GM18951 (cell line): ENCODE data around the gene MYL12B.

Experiments used
- POLR2A ChIP-seq: IDR thresholded peaks from 4 replicates; pipeline ENCODE4 v1.6.1; 2011; ENCODE audit warnings: mild to moderate bottlenecking; ENCODE audit not compliant: insufficient read length, insufficient read depth; ENCODE audit errors: extremely low read depth
- in situ Hi-C: fragments of 300-500 bp; cut with MboI; formaldehyde crosslinking; loops from one replicate; pipeline ENCODE4 v1.12.0; 2022; ENCODE audit warnings: low sequenced_read_pairs, mixed read lengths, inconsistent platforms; ENCODE audit not compliant: unreplicated experiment

MYL12B gene

DNA sequence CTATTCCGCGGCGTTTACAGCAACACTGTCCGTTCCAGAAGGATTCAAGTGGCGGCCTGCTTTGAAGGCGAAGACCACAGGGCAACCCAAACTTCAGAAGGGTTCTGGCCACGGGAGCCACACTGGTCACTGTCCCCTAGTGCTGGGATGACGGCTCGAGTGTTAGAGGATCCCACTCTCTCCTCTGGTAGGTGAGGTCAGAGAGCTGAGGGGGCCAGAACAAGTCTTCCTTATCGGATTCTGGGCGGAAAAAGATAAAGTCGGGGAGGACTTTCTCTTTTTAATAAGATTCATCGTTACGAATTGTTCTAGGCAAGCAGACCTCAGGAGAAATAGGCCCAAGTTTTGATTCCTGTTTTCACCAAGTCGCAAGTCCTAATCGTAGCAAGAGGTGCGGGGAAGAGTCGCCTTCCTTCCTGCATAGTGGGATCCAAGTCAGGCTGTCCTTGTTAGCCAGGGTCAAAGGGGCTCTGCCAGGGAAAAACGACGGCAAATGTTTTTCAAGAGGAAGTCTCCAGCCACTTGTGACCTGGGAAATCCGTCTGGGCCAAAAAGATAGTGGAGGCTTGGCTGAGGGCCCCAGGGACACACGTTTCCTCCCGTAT, 15.2 kb upstream of the MYL12B start:
- TF ChIP-seq POLR2A = peak; percentile 58
- in situ Hi-C loops = loop anchor here (5.0 to 10.0 kb wide), 2 partner anchors 262 to 314 kb away; no protein-coding TSS in a partner anchor

DNA sequence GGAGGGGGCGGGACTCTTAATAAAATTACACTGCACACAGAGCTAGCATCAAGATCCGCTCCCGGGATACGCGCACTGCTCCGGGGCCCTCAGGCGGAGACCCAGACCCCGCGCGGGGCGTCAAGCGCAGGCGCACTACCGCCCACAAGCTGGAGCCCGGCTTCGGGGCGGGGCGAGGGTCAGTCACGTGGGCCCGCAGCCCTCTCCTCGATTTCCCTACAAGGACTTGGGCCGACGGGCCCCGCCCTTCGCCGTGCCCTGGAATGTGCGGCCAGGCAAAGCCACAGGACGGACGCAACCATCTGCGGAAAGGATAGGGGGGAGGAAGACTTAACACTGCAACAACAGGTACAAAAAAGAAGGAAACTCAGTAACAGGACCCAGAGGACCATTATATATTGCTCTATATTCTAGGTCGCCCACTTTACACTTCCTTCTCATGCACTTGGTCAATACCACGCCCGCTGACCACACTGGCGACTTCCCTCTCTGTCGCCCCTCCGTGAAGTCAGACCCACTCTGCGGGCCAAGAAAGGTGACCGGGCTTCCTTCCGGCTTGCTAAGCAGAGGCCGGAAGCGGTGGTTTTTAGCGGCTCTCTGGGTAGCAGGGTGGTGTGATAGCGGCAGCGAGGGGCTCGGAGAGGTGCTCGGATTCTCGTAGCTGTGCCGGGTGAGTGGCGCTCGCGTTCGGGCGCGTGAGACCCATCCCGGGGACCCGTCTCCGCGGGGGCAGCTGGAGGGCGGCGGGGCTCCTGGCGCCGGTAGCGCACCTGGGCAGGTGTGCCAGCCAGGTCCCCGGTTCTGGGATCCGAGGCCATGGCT, 14.5 kb upstream of the MYL12B start, which contains the start of gene MYL12A:
Gene MYL12A (plus strand): TSS at position 562 of the 822 bp plus-strand sequence. CDS start 5,447 bp downstream, outside the sequence.
- in situ Hi-C loops = loop anchor here (5.0 to 10.0 kb wide), 2 partner anchors 263 to 315 kb away; no protein-coding TSS in a partner anchor
- peak; percentile 98 for TF ChIP-seq POLR2A

GRCh38 chr18:3248062-3248657, 13.8 kb upstream of the MYL12B start:
- in situ Hi-C loops = loop anchor here (5.0 to 10.0 kb wide), 2 partner anchors 263 to 316 kb away; no protein-coding TSS in a partner anchor
- no peak for TF ChIP-seq POLR2A

- in situ Hi-C loops = loop anchor here (5.0 to 10.0 kb wide), 2 partner anchors 264 to 317 kb away; no protein-coding TSS in a partner anchor
- no peak for TF ChIP-seq POLR2A
Measured at GRCh38 chr18:3248658-3249359, 13.1 kb upstream of the MYL12B start.

DNA sequence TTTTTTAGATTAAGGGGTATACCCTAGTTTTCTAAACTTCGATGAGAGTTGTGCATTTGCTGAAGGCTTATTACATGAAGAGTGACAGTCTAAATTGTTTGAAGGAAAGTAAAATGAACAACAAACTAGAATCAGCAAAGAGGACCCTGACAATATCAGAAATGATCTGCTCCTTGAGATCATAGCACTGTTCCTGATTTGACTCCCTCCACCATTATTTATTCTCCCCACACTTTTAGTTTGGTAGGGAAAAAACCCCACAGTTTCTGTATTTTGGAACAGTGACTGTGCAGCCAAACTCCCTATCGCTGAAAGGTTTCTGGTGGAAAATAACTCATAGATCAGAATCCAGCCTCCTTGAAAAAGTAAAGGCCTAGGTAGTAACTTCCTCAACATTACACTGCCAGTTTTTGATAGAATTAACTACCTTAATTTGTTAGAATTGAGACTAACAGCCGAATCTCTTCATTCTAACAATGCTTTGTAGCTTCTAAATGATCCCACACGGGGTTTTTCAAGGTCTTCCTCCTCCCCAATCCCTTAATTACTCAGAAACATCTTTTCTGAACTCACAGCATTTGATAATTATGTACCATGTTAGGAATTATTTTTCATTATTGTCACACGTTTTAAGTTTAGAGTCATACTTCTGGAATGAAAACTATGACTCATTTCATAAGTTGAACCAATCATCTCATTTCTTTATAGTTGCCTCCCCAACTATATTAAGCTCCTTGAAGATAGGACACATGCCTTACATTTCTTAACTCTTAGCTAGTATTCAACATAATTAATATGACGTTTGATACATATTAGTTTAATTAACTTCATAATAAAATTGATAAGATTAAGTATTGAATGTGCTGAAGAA, 11.5 kb upstream of the MYL12B start:
- in situ Hi-C loops = no loop called here
- TF ChIP-seq POLR2A = peak; percentile 12

DNA sequence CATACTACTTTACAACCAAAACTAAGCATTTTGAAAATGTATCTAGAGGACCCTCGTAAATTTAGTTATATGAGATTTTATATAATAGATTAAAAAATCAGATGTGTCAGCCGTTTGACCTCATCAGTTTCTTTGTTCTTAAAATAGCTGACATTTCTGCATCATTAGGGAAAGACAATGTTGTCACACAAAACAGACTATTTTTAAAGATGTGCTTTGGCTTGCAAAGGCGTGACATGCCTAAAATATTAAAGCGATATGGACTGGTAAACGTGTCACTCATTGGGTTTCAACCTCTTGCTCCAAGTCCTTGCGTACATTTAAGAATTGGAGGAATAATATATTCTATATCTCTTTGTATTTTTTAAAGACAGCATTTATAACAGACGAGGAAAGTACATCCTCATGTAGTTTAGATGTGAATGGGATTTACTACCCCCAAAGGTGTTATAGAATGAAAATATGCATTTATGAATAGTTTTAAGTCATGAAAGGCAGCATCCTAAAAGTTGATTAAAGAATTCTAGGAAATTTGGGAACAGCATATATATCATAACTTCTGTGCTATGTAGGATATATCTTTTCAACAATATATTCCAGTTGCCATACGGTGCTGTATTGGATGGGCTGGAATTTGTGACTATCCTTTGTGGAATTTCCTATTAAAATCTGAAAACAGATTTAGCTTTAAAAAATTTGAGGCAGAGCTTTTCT, 10.5 kb upstream of the MYL12B start:
- in situ Hi-C loops = no loop called here

GRCh38 chr18:3251963-3252277, 10.0 kb upstream of the MYL12B start:
- in situ Hi-C loops = no loop called here
- no peak for TF ChIP-seq POLR2A

More for the DNA sequence above, 10.5 kb upstream of the MYL12B start:
- no peak for TF ChIP-seq POLR2A

- TF ChIP-seq POLR2A = no peak
- in situ Hi-C loops = no loop called here
Measured at GRCh38 chr18:3252843-3253242, 9.1 kb upstream of the MYL12B start.

DNA sequence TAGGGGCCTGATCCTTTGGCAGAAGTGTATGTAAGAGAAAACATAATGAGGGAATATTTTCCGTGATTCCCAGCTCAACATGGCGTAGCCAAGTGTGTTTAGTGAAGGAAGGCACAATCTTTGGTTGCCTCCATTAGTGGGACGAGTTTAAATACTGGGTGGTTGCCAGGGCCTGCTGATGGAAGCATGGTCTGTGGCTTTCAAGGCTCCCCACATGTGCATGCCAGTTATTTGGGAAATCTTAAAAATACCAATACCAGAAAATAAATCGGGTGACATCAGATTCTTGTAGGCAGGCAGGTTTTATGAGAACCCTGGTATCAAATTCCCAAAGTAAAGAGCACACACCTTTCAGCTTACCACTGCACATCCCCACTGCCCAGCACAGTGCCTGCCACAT, 7.2 kb upstream of the MYL12B start:
- no peak for TF ChIP-seq POLR2A
- in situ Hi-C loops = no loop called here

GRCh38 chr18:3255611-3256165, 6.2 kb upstream of the MYL12B start:
- in situ Hi-C loops = no loop called here

More at GRCh38 chr18:3255611-3256165, 6.2 kb upstream of the MYL12B start:
- TF ChIP-seq POLR2A = no peak
